ENCODE measurements around the gene SCNN1A. TPM values are rescaled to one million over a fixed set of nuclear protein-coding genes. Genes with fewer than 3 reads are reported as not detected.
A peak's percentile ranks its signal among the peaks of the same experiment; 100 is the strongest.

Gene SCNN1A
- total and polyA plus RNA-seq, 2 of the 13 experiments (the other 11 are each of a cell fraction or from before 2014, with no cell fraction given), result 1.5 to 14.6 TPM

GRCh38 chr12:6341417-6342139 is 33.8 kb downstream of the SCNN1A start, which contains the start of gene TNFRSF1A (continued):
- TF ChIP-seq ZBTB43 (CRISPR knock-in tag; conservative IDR thresholded peaks at IDR 0.05) (no peak), ZNF383 (CRISPR knock-in tag; IDR thresholded peaks at IDR 0.05; ENCODE audit: borderline replicate concordance) (no peak), FOXC1 (CRISPR knock-in tag; IDR thresholded peaks at IDR 0.05; ENCODE audit: borderline replicate concordance) (peak; percentile 74; the same call in 1 of the 2 replicates), ZBTB3 (CRISPR knock-in tag; IDR thresholded peaks at IDR 0.05; ENCODE audit: borderline replicate concordance, low read depth) (peak; percentile 54; the same call in 1 of the 2 replicates), ZNF503 (CRISPR knock-in tag; IDR thresholded peaks at IDR 0.05) (no peak), BATF2 (CRISPR knock-in tag; IDR thresholded peaks at IDR 0.05) (0 out of 2 replicates have a peak, but pooled peaks have one; percentile 44), HMG20A (CRISPR knock-in tag; IDR thresholded peaks at IDR 0.05; ENCODE audit: borderline replicate concordance) (no peak), HNF1A (IDR thresholded peaks at IDR 0.05; ENCODE audit: low read depth) (no peak), HNF1A (CRISPR knock-in tag; IDR thresholded peaks at IDR 0.05; ENCODE audit: borderline replicate concordance) (no peak; the same call in 1 of the 2 replicates), ZKSCAN5 (CRISPR knock-in tag; IDR thresholded peaks at IDR 0.05) (no peak), HNRNPK (IDR thresholded peaks at IDR 0.05; ENCODE audit: low read depth, low read length, poor library complexity, severe bottlenecking) (no peak), TOPORS (CRISPR knock-in tag; IDR thresholded peaks at IDR 0.05) (no peak), ZNF891 (CRISPR knock-in tag; IDR thresholded peaks at IDR 0.05) (0 out of 2 replicates have a peak, but pooled peaks have one; percentile 52)
- TF ChIP-seq, protein P1, sequence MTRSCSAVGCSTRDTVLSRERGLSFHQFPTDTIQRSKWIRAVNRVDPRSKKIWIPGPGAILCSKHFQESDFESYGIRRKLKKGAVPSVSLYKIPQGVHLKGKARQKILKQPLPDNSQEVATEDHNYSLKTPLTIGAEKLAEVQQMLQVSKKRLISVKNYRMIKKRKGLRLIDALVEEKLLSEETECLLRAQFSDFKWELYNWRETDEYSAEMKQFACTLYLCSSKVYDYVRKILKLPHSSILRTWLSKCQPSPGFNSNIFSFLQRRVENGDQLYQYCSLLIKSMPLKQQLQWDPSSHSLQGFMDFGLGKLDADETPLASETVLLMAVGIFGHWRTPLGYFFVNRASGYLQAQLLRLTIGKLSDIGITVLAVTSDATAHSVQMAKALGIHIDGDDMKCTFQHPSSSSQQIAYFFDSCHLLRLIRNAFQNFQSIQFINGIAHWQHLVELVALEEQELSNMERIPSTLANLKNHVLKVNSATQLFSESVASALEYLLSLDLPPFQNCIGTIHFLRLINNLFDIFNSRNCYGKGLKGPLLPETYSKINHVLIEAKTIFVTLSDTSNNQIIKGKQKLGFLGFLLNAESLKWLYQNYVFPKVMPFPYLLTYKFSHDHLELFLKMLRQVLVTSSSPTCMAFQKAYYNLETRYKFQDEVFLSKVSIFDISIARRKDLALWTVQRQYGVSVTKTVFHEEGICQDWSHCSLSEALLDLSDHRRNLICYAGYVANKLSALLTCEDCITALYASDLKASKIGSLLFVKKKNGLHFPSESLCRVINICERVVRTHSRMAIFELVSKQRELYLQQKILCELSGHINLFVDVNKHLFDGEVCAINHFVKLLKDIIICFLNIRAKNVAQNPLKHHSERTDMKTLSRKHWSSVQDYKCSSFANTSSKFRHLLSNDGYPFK (CRISPR knock-in tag; IDR thresholded peaks at IDR 0.05; ENCODE audit: borderline replicate concordance), result peak; percentile 51; the same call in 1 of the 2 replicates
- TF ChIP-seq, protein P2, sequence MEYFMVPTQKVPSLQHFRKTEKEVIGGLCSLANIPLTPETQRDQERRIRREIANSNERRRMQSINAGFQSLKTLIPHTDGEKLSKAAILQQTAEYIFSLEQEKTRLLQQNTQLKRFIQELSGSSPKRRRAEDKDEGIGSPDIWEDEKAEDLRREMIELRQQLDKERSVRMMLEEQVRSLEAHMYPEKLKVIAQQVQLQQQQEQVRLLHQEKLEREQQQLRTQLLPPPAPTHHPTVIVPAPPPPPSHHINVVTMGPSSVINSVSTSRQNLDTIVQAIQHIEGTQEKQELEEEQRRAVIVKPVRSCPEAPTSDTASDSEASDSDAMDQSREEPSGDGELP (IDR thresholded peaks at IDR 0.05; ENCODE audit: borderline replicate concordance, low read depth), result 0 out of 2 replicates have a peak, but pooled peaks have one; percentile 29

Measured in HepG2 (cell line).